ENCODE measurements around the gene INSIG2.

GRCh38 chr2:118052474-118052873 is 35.8 kb upstream of the INSIG2 start:
- TF ChIP-seq CTCF (conservative IDR thresholded peaks at IDR 0.05 in 1 of 2, IDR thresholded peaks at IDR 0.05 in 1 of 2; ENCODE audit: extremely low read depth in 1 of 2, insufficient read depth in 1 of 2, low read depth in 1 of 2, low read length in 2 of 2) (no peak), EZH2 (IDR thresholded peaks at IDR 0.05; ENCODE audit: borderline replicate concordance, low read length) (no peak)
